ENCODE results near the gene FSTL4. TPM values are rescaled to one million over a fixed set of nuclear protein-coding genes. Genes with fewer than 3 reads are reported as not detected.

Gene FSTL4
- total RNA-seq, 2 experiments from 2014 or later: not detected

GRCh38 chr5:133611357-133612248 is 738 bp downstream of the FSTL4 start:
- TF ChIP-seq CTCF (conservative IDR thresholded peaks at IDR 0.05; ENCODE audit: low read length) (no peak), EZH2phosphoT487 (IDR thresholded peaks at IDR 0.05; ENCODE audit: borderline replicate concordance, low read depth, low read length) (no peak)
- no peak overlapping the region for H2AFZ ChIP-seq (ENCODE audit: low read length)
- POLR2A ChIA-PET: no interaction called here
- H3K4me2 ChIP-seq (ENCODE audit: low read length): no peak overlapping the region
- no peaks in the 10 kb centered on the region for H3K36me3 ChIP-seq (ENCODE audit: insufficient read depth, low read length)
- intact Hi-C loops (cut with micrococcal nuclease; ENCODE audit: unreplicated experiment): no loop called here
- no peaks in the 10 kb centered on the region for H4K20me1 ChIP-seq (ENCODE audit: insufficient read depth, low read length)
- no peak for DNase-seq (ENCODE audit: low spot score)
- CTCF ChIA-PET (ENCODE audit: unreplicated experiment): no interaction called here
- no TSS peak for BruUV-seq (replicated peaks)
- no peak overlapping the region for H3K27ac ChIP-seq (ENCODE audit: low read depth, low read length, poor library complexity, severe bottlenecking)
- H3K4me3 ChIP-seq (ENCODE audit: low read depth, low read length, poor library complexity, severe bottlenecking): no peak overlapping the region
- no peaks in the 10 kb centered on the region for H3K79me2 ChIP-seq (ENCODE audit: insufficient read depth, low read depth, low read length)
- no peaks in the 10 kb centered on the region for H3K9me2 ChIP-seq (ENCODE audit: insufficient read depth, low read length)
- H3K4me1 ChIP-seq (ENCODE audit: insufficient read depth, low read length, poor library complexity, severe bottlenecking): no peaks in the 10 kb centered on the region
- H3K9me3 ChIP-seq (ENCODE audit: low read length): no peaks in the 10 kb centered on the region

- Histone ChIP-seq H3K79me2 (ENCODE audit: insufficient read depth, low read depth, low read length) (no peaks in the 10 kb centered on the region), H3K4me1 (ENCODE audit: insufficient read depth, low read length, poor library complexity, severe bottlenecking) (no peaks in the 10 kb centered on the region), H3K4me2 (ENCODE audit: low read length) (no peak overlapping the region), H3K9me3 (ENCODE audit: low read length) (no peaks in the 10 kb centered on the region), H2AFZ (ENCODE audit: low read length) (no peak overlapping the region), H4K20me1 (ENCODE audit: insufficient read depth, low read length) (no peaks in the 10 kb centered on the region), H3K36me3 (ENCODE audit: insufficient read depth, low read length) (no peaks in the 10 kb centered on the region), H3K27ac (ENCODE audit: low read depth, low read length, poor library complexity, severe bottlenecking) (no peak overlapping the region), H3K9me2 (ENCODE audit: insufficient read depth, low read length) (no peaks in the 10 kb centered on the region), H3K4me3 (ENCODE audit: low read depth, low read length, poor library complexity, severe bottlenecking) (no peak overlapping the region)
- ChIA-PET CTCF (ENCODE audit: unreplicated experiment) (no interaction called here), POLR2A (no interaction called here)
- intact Hi-C loops (cut with micrococcal nuclease; ENCODE audit: unreplicated experiment): no loop called here
- TF ChIP-seq CTCF (conservative IDR thresholded peaks at IDR 0.05; ENCODE audit: low read length) (no peak), EZH2phosphoT487 (IDR thresholded peaks at IDR 0.05; ENCODE audit: borderline replicate concordance, low read depth, low read length) (no peak)
- no peak for DNase-seq (ENCODE audit: low spot score)
- BruUV-seq (replicated peaks): no TSS peak
These were observed 1.6 kb downstream of the FSTL4 start for GRCh38 chr5:133610489-133611356.
